ENCODE measurements around the gene SAMD14.
A peak's percentile ranks its signal among the peaks of the same experiment; 100 is the strongest.

SAMD14 gene

DNA sequence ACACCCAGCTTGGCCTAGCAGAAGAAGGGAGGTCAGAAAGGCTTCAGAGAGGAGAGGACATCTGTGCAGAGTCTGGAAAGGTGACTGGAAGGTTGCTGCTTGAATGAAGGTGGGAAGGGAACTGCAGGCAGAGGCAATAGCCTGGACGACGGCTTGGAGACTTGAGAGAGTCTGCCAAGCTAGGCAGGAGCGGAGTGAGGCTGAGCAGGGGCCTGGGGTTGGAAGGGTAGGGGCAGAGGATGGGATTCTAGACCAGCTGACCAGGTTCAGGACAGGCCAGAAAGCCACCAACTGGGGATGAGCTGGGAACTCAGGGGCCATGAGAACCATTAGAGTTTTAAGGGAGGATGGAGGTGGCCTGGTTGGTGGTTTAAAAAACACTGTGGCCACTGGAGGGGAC lies 35.5 kb upstream of the SAMD14 start:
- DNase-seq (ENCODE audit: low read depth): no peak

DNA sequence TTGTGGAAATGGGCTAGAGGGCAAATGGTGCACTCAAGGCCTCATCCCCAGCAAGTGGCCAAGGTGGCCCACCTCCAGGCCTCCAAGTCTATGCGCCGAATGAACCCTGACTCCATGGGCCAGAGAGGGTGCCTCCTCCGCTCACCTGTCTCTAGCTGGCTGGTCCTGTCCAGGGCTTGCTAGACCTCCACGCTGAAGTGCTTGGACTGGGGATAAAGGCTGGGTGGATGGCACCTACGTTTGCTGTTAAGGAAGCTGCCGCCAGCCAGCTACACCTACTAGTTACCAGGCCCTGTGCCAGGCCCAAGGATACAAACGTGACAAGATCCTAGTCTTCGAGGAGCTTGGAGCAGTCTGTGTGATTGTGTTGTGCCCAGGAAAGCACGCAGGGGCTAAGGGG lies 35.1 kb upstream of the SAMD14 start:
- no peak for DNase-seq (ENCODE audit: low read depth)

DNA sequence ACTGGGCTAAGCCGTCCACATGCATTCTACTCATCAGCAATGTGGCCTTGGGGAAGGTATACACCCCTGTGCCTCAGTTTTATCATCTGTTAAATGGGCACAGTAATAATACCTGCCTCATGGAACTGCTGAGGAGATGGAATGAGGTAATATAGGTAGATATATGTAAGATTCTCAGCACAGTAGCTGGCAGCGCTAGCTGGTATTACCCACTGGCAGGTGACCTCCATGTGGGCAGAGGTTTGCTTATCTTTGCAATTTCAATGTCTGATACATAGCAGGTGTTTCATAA lies 34.7 kb upstream of the SAMD14 start:
- no peak for DNase-seq (ENCODE audit: low read depth)

DNA sequence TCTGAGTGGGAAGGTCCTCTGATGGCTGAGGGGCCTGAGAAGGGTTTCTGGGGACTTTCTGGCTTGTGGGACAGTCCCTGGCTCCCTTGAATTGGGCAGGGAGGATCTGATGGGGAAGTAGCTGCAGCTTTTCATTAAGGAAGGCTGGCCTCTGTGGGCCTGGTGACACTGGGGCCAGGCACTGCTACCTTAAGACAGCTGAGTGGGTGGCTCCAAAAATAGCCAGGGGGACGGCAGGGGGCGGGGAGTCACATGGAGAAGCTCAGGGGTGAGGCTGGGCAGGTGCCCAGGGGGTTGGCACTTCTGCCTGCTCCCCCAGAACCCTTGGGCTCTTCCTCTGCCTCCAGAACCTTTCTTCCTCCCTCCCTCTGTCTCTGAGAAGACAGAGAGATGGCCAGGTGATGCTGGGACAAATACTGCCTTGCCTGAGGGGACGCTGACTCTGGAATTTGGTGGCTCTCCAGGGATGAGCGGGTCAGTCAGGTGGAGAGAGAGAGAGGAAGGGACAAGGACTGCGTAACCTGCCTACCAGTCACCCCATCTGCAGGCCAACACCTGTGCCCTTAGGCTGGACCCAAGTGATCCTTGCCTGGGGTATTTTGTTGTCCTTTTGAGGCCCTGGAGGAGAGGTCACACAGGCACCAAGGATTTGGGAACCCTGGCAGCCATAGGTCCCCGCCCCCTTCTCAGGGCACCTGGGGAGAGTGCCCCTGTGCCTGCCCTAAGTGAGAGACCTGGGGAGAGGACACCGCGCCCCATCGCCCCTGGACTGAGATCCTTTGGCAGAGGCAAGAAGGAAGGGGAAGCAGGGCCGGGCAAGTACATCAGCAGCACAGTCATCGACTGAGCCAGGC lies 34.1 kb upstream of the SAMD14 start:
- no peak for DNase-seq (ENCODE audit: low read depth)

DNA sequence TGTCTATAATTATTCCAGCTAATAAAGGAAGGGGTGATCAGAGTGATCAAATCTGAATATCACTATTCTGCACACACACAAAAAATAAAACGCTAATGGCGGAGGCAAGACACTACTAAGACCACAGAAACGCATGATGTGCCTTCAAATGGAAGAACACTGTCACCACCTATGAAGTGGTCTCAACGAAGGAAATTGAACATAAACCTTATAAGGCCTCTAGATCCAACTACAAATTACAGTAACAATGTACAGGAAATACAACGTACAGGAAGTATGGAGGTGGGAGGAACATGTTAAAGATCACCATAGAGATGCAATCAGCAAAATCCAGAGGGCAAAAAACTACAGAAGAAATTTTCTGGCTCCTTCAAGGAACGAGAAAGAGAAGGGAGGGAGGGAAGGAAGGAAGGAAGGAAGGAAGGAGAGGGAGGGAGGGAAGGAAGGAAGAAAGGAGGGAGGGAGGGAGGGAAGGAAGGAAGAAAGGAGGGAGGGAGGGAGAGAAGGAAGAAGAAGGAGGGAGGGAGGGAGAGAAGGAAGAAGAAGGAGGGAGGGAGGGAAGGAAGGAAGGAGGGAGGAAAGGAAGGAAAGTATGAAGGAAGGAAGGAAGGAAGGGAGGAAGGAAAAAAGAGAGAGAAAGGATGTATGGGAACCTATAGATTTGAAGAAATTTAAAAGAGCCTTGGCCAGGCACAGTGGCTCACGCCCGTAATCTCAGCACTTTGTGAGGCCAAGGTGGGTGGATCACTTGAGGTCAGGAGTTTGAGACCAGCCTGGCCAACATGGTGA lies 32.7 kb upstream of the SAMD14 start:
- DNase-seq (ENCODE audit: low read depth): no peak

DNA sequence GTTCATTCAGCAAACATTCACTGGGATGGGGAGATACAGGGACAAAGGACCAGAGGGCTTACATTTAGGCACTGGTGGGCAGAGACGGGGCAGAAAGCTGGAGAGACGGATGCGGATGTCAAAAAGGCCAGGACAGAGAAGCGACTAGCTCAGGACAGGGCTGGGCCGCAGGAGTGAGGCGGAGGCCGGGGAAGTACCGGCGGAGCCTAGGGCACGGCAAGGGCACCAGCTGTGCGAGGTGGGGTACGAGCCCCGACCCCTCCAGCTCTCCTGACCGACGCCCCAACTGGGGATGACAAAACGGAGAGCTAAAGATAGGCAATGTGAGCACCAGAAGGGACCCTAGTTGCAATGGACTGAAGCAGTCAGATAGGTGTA lies 31.9 kb upstream of the SAMD14 start:
- no peak for DNase-seq (ENCODE audit: low read depth)

DNA sequence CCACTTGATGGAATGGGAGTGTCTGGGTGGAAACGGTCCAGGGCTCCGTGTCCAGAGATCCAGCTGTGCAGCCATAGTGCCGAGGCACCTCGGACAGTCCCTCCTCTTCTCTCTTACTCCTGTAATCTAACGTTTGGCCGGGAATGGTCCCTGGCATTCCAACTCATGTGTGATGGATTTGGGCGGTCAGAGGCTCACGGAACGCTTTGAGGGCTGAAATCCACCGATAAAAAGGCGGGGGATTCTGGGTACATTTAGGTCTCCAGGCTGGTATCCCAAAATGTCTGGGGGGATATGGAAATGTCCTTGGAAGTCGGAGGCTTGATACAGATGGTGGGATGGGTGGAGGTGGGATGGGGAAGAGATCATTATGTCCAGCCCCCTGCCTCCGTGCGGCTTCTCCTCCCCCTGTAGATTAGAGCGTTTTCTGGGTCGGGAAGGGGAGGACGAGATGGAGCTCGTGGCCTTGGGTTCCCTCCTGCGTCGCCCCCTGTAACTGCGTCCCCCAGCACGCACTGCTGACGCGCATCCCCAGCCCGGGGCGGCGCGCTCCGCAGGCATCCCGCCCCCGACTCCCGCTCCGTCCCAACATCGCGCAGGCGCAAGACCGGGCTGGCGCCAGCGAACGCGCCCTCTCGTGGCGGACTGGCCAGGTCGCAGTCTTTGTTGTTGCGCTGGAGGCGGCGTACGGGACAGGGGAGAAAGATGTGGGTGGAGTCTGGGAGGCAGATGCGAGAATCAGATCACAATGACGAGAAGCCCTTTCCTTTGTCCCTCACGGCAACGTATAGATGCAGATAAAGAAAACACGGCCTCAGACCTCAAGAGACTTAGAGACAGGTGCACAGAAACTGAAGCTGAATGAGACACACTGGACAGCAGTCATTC lies 31.3 kb upstream of the SAMD14 start:
- DNase-seq (ENCODE audit: low read depth): peak; percentile 91

DNA sequence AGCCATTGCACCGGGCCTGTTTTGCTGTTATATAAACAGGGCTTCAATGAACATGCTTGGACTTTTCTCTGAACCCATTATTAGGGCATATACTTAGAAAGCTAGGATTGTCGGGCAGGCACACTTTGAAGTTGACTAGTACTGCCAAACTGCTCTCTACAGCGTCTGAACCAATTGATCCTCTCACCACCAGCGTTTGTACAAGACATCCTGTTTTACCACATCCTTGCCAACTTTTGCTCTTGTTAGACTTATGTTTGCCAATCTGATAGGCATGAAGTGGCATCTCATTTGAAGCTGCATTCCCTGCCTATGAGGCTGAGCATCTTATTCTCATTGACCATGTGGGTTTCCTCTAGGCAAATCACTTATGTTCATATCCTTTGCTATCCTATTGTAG lies 27.9 kb upstream of the SAMD14 start:
- DNase-seq (ENCODE audit: low read depth): no peak

DNA sequence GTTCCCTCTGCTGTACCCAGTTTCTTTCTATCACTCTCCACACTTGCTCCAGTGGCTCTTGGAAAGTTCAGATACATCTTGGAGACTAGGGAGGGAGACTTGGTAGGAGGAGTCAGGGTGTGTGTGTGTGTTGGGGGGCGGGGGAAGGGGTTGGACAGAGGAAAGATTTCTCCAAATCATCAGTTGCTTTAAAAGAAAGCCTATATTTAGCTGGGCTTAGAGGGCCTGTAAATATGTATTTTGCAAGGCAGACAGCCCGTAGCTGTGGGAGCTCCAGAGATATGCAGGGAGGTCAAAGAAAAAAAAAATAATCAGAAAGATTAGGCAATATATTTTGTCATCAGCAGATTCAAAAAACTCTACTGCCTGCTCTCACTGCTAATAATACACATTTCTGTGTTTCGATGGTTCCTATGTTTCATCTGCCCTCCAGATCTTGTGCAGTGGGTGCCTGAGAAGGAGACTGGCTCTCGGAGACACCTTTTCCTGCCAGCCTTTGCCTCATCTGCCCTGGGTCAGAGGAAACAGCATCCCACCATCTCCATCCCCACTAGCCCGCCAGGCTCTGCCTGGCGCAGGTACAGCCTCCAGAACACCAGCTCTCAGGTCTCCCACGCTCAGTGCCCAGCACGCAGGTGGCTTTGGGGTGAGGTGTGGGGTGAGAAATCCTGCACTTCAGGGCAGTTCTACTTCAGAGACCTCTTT lies 25.3 kb upstream of the SAMD14 start:
- no peak for DNase-seq (ENCODE audit: low read depth)

DNA sequence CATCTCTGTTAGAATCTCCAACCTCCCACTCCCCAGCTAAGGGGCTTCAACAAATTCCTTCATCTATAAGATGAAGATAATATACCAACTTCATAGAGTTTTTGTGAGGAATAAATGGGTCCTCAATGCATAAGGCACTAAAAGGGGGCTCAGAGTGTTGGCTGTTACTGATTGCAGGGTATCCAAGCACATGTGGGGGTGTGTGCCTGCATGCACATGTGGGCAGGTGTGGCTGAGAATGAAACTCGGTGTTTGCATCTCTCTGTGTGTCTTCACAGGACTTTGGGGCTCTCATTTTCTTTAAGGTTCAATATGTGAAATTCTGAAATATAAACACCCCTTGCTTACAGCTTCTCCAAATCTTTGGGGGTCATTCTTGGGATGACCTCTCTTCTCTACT lies 24.6 kb upstream of the SAMD14 start:
- no peak for DNase-seq (ENCODE audit: low read depth)

DNA sequence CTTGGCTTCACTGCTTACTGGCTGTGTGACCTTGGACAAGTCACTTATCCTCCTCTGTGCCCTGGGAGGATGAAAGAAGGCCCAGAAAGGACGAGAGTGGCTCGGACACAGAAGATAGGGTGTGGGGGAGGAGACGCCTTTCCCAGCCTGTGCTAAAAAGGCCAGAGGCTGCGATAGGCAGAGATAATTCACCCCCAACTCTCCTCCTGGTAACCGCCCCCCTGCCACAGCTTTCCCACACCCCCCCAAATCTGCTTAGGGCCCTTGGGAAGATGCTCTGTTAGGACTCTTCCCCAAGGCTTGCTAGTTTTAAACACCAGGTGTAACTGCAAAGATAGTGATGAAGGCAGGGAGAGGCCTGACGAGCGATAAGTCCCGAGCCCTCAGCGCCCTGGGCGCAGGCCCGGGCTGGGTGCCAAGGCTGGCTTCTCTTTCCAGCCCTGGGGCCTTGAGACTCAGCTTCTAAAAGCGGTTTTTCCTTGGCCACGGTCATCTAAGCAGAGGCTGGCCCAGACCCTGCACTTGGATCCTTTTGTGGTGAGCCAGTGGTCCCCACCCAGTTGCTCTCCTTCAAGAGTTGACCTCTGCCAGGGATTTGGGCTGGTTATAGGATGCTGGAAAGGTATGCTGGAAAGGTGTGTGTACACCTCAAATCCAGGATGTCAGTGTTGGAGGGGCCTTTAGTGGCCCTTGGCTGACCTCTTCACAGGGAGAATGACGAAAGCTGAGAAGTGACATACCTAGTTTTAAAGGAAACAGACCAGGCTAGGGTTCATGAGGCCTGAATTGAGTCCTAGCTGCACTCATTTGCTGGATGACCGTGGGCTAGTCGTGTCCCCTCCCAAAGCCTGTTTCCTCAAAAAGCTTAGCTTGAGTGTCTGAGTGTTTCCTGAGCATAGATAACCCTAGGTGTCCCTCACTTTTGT lies 24.0 kb upstream of the SAMD14 start:
- no peak for DNase-seq (ENCODE audit: low read depth)

DNA sequence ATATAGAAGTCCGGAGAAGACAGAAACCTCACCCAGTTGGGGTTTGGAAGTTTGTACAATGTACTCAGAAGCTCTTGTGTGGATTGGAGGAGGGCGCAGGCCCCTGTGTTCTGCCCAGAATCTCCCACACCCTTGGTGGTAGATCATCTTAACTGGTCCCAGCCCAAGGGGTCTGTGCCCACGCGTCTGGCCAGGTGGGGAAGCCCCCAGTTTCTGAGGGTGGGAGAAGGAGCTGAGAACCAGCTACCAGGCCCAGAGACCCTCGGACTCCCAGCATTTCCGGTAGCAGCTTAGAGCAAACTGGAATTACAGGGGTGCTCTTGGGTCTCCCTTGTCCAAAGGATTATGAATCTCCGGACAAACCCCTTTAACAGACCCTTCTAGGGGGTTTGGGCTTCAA lies 22.8 kb upstream of the SAMD14 start:
- DNase-seq (ENCODE audit: low read depth): no peak

DNA sequence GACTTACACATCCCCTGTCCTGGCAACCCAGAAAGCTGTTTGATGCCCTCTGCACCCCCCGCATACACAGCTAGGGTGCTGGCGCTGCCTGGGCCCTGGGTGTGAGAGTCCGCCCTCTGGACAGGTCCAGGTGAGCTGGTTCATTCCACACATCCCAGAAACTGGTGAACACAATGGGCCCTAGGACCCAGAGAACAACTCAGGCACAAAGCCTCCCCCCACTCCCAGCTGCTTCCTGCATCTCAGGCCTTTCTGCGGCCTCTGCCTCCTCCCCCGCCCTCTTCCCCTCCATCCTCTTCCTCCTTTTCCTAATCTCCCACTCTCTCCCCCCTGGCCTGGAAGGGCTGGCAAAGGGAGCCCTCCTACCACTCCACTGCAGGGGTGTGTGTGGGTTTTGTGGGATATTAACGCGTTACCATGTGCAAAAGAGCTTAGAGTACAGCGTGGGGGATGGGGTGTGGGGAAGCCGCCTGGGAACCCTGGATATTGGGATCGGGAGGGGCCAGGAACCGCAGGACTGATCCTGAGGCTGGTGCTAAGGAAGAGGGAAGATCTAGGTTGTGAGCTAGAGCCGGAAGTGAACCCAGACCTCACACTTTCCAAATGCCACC lies 22.1 kb upstream of the SAMD14 start:
- DNase-seq (ENCODE audit: low read depth): peak; percentile 20

DNA sequence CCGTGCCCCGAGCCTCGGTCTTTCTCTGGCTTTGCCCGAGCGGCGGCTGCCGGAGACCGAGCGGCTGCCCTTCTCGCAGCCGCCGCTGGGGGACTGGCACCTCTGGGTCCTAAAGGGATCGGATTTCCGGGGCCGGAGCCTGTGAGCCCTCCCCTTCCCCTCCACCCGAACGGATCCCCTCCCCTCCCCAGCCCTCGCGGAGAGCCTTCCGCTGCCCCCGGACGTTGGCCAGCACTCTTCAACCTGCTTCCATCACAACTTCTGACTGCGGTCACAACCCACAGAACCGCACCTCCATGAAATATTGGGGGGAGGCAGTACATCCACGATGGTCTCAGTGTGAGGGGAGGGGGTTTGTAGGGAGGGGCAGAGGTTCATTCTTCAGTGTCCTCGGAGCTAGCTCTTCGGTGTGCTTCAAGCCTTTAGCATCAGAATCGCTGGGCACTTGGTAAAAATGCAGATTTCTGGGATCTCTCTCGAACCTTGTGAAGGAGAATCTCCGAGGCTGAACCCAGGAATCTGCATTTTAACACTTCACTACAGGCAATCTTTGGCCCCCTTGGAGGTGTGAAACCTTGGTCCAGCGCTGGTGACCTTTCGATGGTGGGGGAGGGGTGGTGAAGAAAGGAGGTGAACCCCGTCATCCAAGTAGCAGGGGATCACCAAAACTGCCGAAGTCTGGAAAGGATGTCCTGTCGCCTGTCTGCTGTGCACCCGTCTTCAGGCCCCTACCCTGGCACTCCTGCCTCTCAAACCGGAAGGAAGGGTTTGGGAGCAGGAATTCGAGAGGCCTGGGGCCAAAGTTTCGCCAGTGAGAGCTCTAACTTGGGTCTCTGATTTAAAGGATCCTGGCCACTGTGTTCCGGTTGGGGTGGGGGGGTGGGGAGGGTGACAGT lies 21.3 kb upstream of the SAMD14 start:
- DNase-seq (ENCODE audit: low read depth): peak; percentile 75

DNA sequence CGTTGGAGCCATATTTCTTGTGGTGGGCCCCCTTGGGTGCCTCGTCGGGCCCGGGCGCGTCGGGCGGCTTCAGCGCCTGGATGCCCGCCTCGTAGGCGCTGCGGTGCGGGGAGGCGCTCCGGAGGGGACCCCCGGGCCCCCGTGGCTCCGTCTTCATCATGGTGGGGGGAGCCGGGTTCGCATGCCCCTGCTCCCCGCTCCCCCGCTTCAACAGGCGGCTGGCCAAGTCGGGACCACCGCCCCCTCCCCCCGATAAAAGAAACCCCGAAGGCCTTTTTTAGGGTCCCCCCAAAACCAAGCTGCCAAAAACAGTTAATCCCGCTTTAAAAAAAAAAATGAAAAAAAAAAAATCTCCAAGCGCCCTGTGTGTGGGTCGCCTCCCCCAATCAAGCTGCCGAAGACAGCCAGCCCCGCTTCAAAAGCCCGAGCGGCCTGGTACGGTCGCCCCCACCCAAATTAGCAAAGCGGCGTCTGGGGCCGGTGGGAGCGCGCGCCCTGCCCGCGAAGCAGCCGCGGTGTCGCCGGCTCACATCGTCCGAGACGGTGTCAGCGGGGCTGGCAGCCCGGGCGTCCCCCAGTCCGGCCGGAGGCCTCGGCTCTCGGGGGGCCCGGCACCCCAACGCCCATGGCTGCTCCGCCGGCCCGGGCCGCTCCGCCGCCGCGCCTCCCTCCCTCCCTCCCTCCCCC lies 20.5 kb upstream of the SAMD14 start, which contains the start of gene PPP1R9B:
PPP1R9B (minus strand) TSS at position 324 of the 687 bp plus-strand sequence; CDS start at position 160, 164 bp downstream.
- no peak for DNase-seq (ENCODE audit: low read depth)

DNA sequence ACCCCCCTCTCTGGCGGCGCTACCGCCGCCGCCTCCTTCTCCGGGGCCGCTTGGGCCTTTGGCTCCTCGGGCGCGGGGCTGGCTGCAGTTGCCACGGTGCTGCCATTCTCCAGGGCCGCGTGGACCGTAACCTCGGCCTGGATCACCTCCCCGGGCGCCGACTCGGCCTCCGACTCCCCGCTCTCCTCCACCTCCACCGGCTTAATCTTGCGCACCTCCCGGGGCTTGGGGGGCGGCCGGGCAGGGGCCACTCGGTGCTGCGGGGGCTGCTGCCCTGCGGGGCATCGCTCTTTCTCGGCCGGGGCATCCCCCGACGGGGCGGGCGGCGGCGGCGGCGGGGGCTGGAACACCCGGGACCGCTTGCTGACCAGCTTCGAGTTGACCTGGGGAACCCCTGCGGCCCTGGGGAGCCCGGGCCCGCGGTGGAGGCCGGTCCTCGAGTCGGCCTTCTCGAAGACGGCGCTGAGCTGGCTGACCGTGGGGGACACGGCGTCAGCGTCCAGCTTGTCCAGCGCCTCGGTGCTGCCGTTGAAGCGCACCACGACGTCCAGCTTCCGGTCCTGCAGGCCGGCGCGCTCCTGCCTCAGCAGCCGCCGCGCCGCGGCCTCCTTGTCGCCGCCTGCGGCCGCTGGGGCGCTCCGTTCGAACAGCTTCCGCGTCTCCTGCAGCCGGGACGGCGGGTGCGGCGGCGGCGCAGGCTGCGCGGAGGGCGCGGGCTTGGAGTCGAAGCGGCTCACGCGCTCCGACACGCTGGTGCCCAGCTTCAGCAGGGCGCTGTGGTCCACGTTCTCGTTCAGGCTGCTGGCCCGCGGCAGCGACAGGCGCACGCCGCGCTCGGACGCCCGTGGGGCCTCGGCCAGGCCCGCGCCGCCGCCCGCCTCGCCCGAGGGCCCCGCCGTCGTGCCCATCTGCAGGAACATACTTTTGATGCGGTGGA lies 19.7 kb upstream of the SAMD14 start:
- DNase-seq (ENCODE audit: low read depth): peak; percentile 54

DNA sequence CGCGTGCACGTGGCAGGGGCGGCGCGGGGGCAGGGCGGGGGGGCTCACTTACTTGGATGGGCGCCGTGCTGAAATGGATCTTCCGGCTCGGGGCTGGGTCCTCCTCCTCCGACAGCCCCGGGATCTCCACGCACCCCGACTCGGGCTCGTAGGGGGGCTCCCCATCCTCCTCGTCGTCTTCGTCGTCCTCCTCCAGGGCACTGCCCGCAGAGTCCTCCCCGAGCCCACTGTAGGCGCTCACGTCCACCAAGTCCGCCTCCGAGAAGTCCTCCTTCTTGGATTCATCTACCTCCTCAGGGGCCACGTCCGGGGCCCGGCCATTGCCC lies 19.1 kb upstream of the SAMD14 start:
- no peak for DNase-seq (ENCODE audit: low read depth)
